SJSA1 (cell line): Measurements from ENCODE around the gene CHPT1. TPM values are rescaled to one million over a fixed set of nuclear protein-coding genes. Genes with fewer than 3 reads are reported as not detected.
"Not testable (repeated sequence)": the region's sequence is repeated elsewhere in the genome, so short reads cannot be mapped to it uniquely, and the experiment has no call there.

Experiments
- DNase-seq, 2 experiments: peaks; one replicate each; pipeline ENCODE4 v3.0.0-alpha.2; 2015 to 2020; ENCODE audit warnings: low spot score in 2 of 2, low read depth in 1 of 2
- H3K27ac ChIP-seq: fragments of 250-450 bp; sonication (Bioruptor Pico); 2 replicates; pipeline ENCODE4 v1.5.1; 2020; ENCODE audit warnings: mild to moderate bottlenecking, moderate library complexity
- H3K27me3 ChIP-seq: fragments of 250-450 bp; sonication (Bioruptor Pico); replicated peaks from 2 replicates; pipeline ENCODE4 v1.5.1; 2020; ENCODE audit warnings: mild to moderate bottlenecking, moderate library complexity
- H3K36me3 ChIP-seq: fragments of 250-450 bp; sonication (Bioruptor Pico); 2 replicates; pipeline ENCODE4 v1.5.1; 2020; ENCODE audit warnings: mild to moderate bottlenecking
- H3K4me1 ChIP-seq: fragments of 250-450 bp; sonication (Bioruptor Pico); replicated peaks from 2 replicates; pipeline ENCODE4 v1.6.1; 2021; ENCODE audit warnings: mild to moderate bottlenecking
- H3K4me3 ChIP-seq: fragments of 250-450 bp; sonication (Bioruptor Pico); 2 replicates; pipeline ENCODE4 v1.5.1; 2020; ENCODE audit warnings: mild to moderate bottlenecking
- H3K9me3 ChIP-seq: fragments of 250-450 bp; sonication (Bioruptor Pico); replicated peaks from 2 replicates; pipeline ENCODE4 v1.5.1; 2020; ENCODE audit warnings: mild to moderate bottlenecking
- total RNA-seq: library from RNA; depleted of rRNA; stranded (reverse); fragments of >200 nt; shearing (Covaris generic); gene quantifications from 2 replicates; pipeline ENCODE4 v1.2.3, GENCODE V29; 2014; rRNA removed

Gene CHPT1
- 30.1 and 44.8 TPM in 2 replicates for total RNA-seq

DNA sequence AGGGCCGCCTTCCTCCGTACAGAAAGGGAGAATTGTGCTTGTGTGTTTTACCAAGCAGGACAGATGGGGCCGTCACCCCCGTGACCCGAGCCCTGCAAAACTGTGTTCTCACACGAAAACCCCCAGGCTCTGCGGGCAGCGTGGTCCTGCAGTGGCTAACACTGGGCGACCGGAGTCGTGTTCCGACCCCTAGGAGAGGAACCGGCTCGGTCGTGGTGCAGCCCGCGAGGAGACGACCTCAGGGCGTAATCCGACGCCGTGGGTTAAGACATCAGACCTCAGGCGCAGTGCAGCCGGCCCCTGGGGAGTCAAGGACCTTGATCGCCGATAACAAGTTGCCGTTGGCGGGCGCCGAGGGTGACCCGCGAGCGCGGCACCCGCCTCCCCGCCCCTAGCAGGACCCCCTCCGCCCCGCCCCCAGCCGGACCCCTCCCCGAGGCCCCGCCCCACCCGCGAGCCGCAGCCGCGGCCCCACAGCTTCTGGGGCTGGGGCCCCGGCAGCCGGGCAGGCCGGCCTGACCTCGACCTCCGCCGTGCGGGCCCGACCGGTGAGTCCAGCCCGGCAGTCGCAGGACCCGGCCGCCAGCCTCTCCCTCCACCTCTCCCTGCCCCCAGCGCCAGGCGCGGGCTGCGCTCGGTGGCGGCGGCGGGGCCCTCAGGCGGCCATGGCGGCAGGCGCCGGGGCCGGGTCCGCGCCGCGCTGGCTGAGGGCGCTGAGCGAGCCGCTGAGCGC lies at the start of gene CHPT1:
Gene CHPT1 (plus strand): TSS at position 444 of the 733 bp plus-strand sequence. CDS start 222 bp downstream, at position 666.
- Histone ChIP-seq H3K4me1 (no peaks in the 10 kb centered on the region), H3K27ac (peak within 1 kb of the TSS; percentile 36), H3K27me3 (no peaks in the 10 kb centered on the region), H3K9me3 (no peaks in the 10 kb centered on the region), H3K36me3 (no peaks in the 10 kb centered on the region; the same call in 1 of the 2 replicates), H3K4me3 (peak within 1 kb of the TSS; percentile 92)
- peak; percentile 42 to 55 for DNase-seq

DNA sequence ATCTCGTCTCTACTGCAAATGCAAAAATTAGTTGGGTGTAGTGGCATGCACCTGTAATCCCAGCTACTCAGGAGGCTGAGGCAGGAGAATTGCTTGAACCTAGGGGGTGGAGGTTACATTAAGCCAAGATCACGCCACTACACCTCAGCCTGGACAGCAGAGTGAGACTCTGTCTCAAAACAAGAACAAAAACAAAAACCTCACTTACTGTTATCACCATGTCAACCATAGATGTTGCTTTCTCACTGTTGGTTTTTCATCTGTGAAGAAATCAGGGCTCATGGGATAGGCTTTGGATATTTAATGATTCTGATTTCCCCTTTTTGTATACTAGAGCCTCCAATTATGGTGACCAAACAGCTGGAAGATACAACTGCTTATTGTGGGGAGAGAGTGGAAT lies 49.7 kb upstream of the CHPT1 start:
- H3K36me3 ChIP-seq, result no peaks in the 10 kb centered on the region
- no peaks in the 10 kb centered on the region for H3K4me1 ChIP-seq
- no peaks in the 10 kb centered on the region for H3K9me3 ChIP-seq
- H3K27ac ChIP-seq, result no peak overlapping the region
- no peak overlapping the region for H3K4me3 ChIP-seq
- no peak for DNase-seq
- no peaks in the 10 kb centered on the region for H3K27me3 ChIP-seq

DNA sequence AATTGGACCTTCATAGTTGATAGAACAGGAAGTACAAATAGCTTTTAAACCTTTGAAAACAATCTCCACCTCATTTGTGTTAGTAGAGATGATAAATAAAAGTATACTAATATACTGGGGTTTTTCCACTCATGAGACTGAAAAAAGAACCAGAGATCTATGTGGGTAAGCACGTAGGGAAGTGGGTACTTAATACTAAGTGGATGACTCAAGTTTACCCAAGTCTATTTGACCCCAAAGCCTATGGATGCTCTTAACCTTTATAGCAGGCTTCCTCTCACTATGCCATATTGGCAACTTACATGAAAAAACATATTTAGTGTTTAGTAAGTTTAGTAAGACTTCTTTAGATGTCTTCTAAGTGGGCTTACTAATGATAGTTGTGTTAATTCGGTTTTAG lies 49.2 kb upstream of the CHPT1 start:
- DNase-seq, result no peak
- Histone ChIP-seq H3K27ac (no peak overlapping the region), H3K4me3 (no peak overlapping the region), H3K9me3 (no peaks in the 10 kb centered on the region), H3K36me3 (no peaks in the 10 kb centered on the region), H3K4me1 (no peaks in the 10 kb centered on the region), H3K27me3 (no peaks in the 10 kb centered on the region)

DNA sequence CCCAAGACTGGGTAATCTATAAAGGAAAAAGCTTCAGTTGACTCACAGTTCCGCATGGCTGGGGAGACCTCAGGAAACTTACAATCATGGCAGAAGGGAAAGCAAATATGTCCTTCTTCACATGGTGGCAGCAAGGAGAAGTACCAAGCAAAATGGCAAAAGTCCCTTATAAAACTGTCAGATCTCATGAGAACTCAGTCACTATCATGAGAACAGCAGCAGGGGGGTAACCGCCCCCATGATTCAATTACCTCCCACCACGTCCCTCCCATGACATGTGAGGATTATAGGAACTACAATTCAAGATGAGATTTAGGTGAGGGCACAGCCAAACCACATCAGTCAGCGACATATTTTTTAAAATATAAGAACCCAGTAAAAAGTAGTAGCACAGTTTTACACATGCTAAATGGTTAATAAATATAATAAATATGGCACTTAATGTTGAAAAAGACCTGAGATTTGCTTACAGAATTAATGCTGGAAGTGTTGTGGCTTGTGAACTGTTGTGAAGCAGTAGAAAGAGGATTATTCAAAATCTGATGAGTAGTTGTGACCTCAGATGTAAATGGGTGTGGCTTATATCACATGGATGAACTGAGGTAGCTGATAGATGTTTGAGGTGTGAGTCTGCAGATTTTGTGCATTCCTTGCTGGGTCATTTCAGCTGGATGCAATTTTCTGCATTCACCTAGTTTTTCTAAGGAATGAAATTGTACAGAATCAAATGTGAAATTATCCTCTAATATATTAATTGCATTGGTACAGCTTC lies 46.9 kb upstream of the CHPT1 start:
- Histone ChIP-seq H3K9me3 (no peaks in the 10 kb centered on the region), H3K36me3 (no peaks in the 10 kb centered on the region), H3K4me3 (no peak overlapping the region), H3K27ac (no peak overlapping the region), H3K27me3 (no peaks in the 10 kb centered on the region), H3K4me1 (no peaks in the 10 kb centered on the region)
- no peak for DNase-seq

DNA sequence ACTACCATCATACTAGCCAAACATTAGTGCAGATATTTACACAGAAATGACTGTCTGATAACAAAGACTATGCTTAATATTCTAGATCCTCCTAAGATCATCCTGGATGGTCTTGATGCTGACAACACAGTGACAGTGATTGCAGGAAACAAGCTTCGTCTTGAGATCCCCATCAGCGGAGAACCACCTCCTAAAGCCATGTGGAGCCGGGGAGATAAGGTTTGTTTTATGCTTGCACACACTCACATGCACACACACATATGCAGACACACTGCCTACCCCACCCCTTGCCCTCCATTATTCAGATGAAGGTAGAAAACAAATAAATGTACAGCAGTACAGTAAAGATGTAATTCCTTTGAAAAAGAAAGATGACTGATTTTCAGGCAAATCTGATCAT lies 44.4 kb upstream of the CHPT1 start:
- Histone ChIP-seq H3K27ac (no peak overlapping the region), H3K36me3 (no peaks in the 10 kb centered on the region), H3K9me3 (no peaks in the 10 kb centered on the region), H3K4me1 (no peaks in the 10 kb centered on the region), H3K4me3 (no peak overlapping the region), H3K27me3 (no peaks in the 10 kb centered on the region)
- no peak for DNase-seq

DNA sequence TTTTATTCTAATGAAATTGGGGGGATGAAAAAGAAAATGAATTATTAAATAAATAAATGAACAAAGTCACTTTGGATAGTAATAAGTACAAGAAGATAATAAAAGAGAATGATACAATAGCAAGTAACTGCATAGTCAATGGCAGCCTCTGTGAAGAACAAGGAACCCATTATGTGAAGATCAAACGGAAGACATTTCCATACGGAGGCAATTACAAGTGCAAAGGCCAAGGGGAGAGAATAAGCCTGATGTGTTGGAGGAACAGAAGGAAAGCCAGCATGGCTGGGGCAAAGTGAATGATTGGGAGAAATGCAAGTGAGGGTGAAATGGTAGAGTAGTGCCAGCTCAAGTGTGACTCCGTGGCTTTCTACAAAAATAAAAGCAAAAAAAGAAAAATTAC lies 43.9 kb upstream of the CHPT1 start:
- H3K36me3 ChIP-seq, result no peaks in the 10 kb centered on the region
- H3K4me3 ChIP-seq, result no peak overlapping the region
- H3K27ac ChIP-seq, result no peak overlapping the region
- no peak for DNase-seq
- H3K4me1 ChIP-seq, result no peaks in the 10 kb centered on the region
- H3K9me3 ChIP-seq, result no peaks in the 10 kb centered on the region
- no peaks in the 10 kb centered on the region for H3K27me3 ChIP-seq

DNA sequence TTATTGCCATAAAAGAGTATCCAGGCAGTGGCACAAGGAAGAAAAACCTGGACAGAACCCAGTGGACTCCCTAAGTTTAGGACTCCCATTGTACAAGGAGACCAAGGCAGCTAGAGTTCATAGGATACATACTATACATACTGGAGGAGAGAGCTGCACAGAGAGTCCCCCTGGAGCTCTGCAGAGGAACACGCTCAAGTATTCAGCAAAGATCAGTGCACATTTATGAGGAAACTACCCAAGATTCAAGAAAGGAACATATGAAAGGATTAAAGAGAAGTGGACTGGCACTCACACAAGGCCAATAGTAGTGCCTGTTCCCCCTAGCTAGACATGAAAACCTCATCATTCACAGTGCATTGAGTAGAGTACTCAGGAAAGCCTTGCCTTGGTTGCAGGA lies 43.0 kb upstream of the CHPT1 start:
- no peaks in the 10 kb centered on the region for H3K9me3 ChIP-seq
- no peaks in the 10 kb centered on the region for H3K27me3 ChIP-seq
- H3K4me3 ChIP-seq, result no peak overlapping the region
- no peak overlapping the region for H3K27ac ChIP-seq
- H3K36me3 ChIP-seq, result no peaks in the 10 kb centered on the region
- DNase-seq, result no peak
- H3K4me1 ChIP-seq, result no peaks in the 10 kb centered on the region

DNA sequence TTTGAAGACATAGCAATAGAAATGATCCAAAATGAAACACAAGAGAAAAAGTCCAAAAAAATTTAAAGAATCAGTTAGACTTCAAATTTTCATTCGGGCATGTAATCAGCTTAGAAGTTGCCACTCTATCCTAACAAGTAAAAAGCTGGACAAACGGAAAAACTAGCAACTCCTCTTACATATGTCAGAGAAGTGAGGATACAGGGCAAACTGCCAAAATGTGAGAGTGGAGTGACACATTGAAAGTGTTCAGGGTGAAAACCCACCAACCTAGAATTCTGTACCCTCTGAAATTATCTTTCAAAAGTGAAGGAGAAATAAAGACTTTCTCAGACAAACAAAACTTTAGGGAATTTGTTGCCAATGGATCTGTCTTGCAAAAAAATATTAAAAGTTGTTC lies 42.0 kb upstream of the CHPT1 start:
- no peaks in the 10 kb centered on the region for H3K9me3 ChIP-seq
- no peaks in the 10 kb centered on the region for H3K4me1 ChIP-seq
- no peak for DNase-seq
- H3K36me3 ChIP-seq, result no peaks in the 10 kb centered on the region
- 0 out of 2 replicates have a peak, but pooled peaks cover 4% of the 10 kb centered on the region for H3K27me3 ChIP-seq
- H3K4me3 ChIP-seq, result no peak overlapping the region
- no peak overlapping the region for H3K27ac ChIP-seq

DNA sequence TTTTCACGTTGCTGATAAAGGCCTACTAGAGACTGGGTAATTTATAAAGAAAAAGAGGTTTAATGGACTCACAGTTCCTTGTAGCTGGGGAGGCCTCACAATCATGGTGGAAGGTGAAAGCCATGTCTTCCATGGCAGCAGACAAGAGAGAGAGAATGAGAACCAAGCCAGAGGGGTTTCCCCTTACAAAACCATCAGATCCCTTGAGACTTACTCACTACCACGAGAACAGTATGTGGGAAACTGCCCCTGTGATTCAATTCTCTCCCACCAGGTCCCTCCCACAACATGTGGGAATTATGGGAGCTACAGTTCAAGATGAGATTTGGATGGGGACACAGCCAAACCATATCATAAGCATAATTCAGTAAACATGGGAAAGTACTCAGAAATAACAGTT lies 36.8 kb upstream of the CHPT1 start:
- DNase-seq, H3K27ac ChIP-seq, H3K9me3 ChIP-seq, H3K4me3 ChIP-seq, H3K4me1 ChIP-seq, H3K27me3 ChIP-seq, H3K36me3 ChIP-seq: not testable (repeated sequence)

DNA sequence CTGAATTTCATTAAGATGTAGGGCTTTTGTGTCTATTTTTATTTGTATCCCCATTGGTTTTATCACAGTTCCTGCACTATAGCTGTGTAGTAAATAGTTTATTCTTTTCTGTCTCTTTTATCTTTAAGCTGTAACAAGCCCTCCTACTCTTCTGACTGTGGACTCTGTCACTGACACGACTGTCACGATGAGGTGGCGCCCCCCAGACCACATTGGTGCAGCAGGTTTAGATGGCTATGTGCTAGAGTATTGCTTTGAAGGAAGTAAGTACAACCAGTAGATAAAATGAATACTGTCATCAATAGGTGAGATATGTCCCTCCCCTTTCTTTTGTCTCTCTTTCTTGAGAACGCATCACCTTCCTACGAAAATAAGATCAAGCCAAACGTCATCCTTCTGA lies 34.1 kb upstream of the CHPT1 start:
- Histone ChIP-seq H3K4me1 (no peaks in the 10 kb centered on the region), H3K27me3 (0 out of 2 replicates have a peak, but pooled peaks cover 4% of the 10 kb centered on the region)

DNA sequence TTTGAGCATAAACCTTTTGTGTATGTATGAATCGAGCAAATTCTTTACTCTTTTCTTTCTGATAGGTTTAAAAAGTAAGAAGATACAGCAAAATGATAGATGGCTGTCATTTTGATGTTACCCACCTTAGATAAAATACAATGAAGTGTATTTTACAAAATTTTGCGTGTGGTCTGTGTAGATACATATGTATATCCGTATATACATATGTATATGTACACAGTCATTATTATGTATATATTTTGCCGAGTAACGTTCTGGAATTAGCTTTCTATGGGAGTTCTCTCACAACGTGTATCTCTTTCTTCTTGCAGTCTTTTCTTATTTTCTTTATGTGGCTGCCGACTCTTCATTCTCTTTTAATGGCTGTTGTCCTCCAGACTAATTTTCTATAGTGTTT lies 32.4 kb upstream of the CHPT1 start:
- no peak for DNase-seq
- Histone ChIP-seq H3K9me3 (no peaks in the 10 kb centered on the region), H3K27me3 (no peaks in the 10 kb centered on the region), H3K27ac (no peak overlapping the region), H3K4me1 (no peaks in the 10 kb centered on the region), H3K4me3 (no peak overlapping the region), H3K36me3 (no peaks in the 10 kb centered on the region)

More for the DNA sequence above, 34.1 kb upstream of the CHPT1 start:
- H3K4me3 ChIP-seq, result no peak overlapping the region
- no peaks in the 10 kb centered on the region for H3K9me3 ChIP-seq
- H3K27ac ChIP-seq, result no peak overlapping the region
- no peaks in the 10 kb centered on the region for H3K36me3 ChIP-seq
- no peak for DNase-seq

DNA sequence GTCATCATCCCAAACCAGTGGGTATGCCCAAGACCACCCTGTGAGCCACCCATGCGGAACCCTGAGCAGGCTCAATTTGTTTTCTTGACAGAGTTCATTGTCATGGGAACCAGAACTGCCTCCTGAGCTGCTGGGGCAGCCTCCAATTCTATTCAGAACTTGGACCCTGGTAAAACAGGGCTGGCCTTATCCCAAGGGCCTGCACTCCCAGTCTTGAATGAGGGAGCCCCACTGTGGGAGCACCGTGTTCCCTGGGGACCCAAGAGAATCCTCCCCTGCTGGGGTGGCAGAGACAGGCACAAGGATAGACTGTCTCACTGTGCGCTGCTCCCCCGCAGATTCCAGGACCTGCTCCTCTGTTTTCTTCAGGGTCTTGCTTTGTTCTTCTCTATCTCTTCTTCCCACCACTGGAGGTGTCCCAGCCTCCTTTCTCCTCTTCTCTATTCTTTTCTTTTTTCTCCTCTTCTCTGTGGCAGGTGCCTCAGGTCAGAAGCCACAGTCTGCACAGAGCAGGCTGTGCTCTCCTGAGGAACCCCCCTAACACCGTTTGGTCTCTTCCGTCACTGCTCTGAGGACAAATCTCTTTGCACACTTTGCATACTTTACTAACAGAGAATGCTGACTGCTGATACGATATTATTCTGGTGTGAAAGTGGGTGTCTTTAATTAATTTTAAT lies 31.2 kb upstream of the CHPT1 start:
- Histone ChIP-seq H3K4me1 (no peaks in the 10 kb centered on the region), H3K36me3 (no peaks in the 10 kb centered on the region), H3K27ac (no peak overlapping the region), H3K27me3 (no peaks in the 10 kb centered on the region; the same call in 1 of the 2 replicates), H3K9me3 (no peaks in the 10 kb centered on the region), H3K4me3 (no peak overlapping the region)
- no peak for DNase-seq

DNA sequence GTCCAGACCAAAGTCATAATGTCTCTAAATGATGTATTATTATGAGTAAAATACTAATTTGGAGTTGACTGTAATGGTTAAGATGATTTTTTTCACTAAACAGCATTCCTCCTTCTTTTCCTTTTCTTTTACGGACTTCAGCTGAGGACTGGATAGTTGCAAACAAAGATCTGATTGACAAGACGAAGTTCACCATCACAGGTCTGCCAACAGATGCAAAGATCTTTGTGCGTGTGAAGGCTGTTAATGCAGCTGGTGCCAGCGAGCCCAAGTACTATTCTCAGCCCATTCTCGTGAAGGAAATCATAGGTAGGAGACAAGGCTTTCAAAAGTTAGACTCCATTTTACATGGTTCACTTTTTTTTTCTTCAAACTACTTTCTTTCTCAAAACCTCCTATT lies 29.8 kb upstream of the CHPT1 start:
- no peak overlapping the region for H3K27ac ChIP-seq
- no peak overlapping the region for H3K4me3 ChIP-seq
- H3K27me3 ChIP-seq, result no peaks in the 10 kb centered on the region; the same call in 1 of the 2 replicates
- DNase-seq, result no peak
- H3K9me3 ChIP-seq, result no peaks in the 10 kb centered on the region
- H3K36me3 ChIP-seq, result no peaks in the 10 kb centered on the region
- H3K4me1 ChIP-seq, result no peaks in the 10 kb centered on the region
